ENCODE results near the gene BDNF.
"Not testable (repeated sequence)": the region's sequence is repeated elsewhere in the genome, so short reads cannot be mapped to it uniquely, and the experiment has no call there.

The BDNF gene

GRCh38 chr11:27700351-27701301 is at the start of gene BDNF:
Gene BDNF (minus strand): TSS chr11:27700455. CDS start chr11:27658564, 41,891 bp downstream.
- DNase-seq, result no peak

- no peak for DNase-seq
These were observed 40.2 kb upstream of the BDNF start for GRCh38 chr11:27740362-27741013.

GRCh38 chr11:27735281-27735680 is 35.0 kb upstream of the BDNF start:
- no peak for DNase-seq

- not testable (repeated sequence) for DNase-seq
These were observed 31.5 kb upstream of the BDNF start for GRCh38 chr11:27731803-27732202.

- DNase-seq, result no peak
These were observed 26.7 kb upstream of the BDNF start for GRCh38 chr11:27726981-27727380.

GRCh38 chr11:27723687-27724086 is 23.4 kb upstream of the BDNF start:
- DNase-seq, result no peak

- DNase-seq, result no peak
These were observed 22.7 kb upstream of the BDNF start for GRCh38 chr11:27722953-27723344.

GRCh38 chr11:27722117-27722952 is 22.1 kb upstream of the BDNF start:
- DNase-seq, result no peak

- no peak for DNase-seq
These were observed 21.2 kb upstream of the BDNF start for GRCh38 chr11:27721264-27722116.

- no peak for DNase-seq
These were observed 20.1 kb upstream of the BDNF start for GRCh38 chr11:27720277-27720830.

GRCh38 chr11:27719546-27719925 is 19.3 kb upstream of the BDNF start:
- no peak for DNase-seq

GRCh38 chr11:27718863-27719545 is 18.7 kb upstream of the BDNF start:
- DNase-seq, result no peak

GRCh38 chr11:27718346-27718862 is 18.1 kb upstream of the BDNF start:
- peak; percentile 44 for DNase-seq

GRCh38 chr11:27717801-27718229 is 17.6 kb upstream of the BDNF start:
- no peak for DNase-seq

- DNase-seq, result peak; percentile 6
These were observed 17.1 kb upstream of the BDNF start for GRCh38 chr11:27717377-27717776.

- DNase-seq, result no peak
These were observed 16.6 kb upstream of the BDNF start for GRCh38 chr11:27716835-27717234.

- no peak for DNase-seq
These were observed 16.0 kb upstream of the BDNF start for GRCh38 chr11:27716216-27716615.

- no peak for DNase-seq
These were observed 11.5 kb upstream of the BDNF start for GRCh38 chr11:27711725-27712124.

- no peak for DNase-seq
These were observed 10.3 kb upstream of the BDNF start for GRCh38 chr11:27710536-27710935.

GRCh38 chr11:27707676-27708075 is 7.4 kb upstream of the BDNF start:
- DNase-seq, result no peak
